Nucleus accumbens (tissue), 56 donors: ENCODE measurements around the gene IL21.
"Not testable (repeated sequence)": the region's sequence is repeated elsewhere in the genome, so short reads cannot be mapped to it uniquely, and the experiment has no call there.

Experiments used
- DNase-seq, 56 donors: peaks; one replicate each; lab custom pipeline; 2025; lab: John Stamatoyannopoulos, UW

The IL21 gene

GRCh38 chr4:122584519-122584918, 36.3 kb downstream of the IL21 start:
- DNase-seq: peak in 15 of 56 donors; percentile 9 to 52 (median 21)

GRCh38 chr4:122583906-122584305, 37.0 kb downstream of the IL21 start:
- DNase-seq: peak in 26 of 56 donors; percentile 4 to 51 (median 22)

- peak in 11 of 56 donors; percentile 5 to 32 (median 16) for DNase-seq
These were observed 42.8 kb downstream of the IL21 start for GRCh38 chr4:122577808-122578781.

GRCh38 chr4:122577189-122577553, 43.7 kb downstream of the IL21 start:
- peak in 1 of 56 donors; percentile 13 for DNase-seq

- peak in 7 of 56 donors; percentile 3 to 24 (median 11) for DNase-seq
These were observed 44.3 kb downstream of the IL21 start for GRCh38 chr4:122576261-122577188.

GRCh38 chr4:122574347-122574746, 46.5 kb downstream of the IL21 start:
- DNase-seq: not testable (repeated sequence)

GRCh38 chr4:122562449-122562848, 58.4 kb downstream of the IL21 start:
- no peak for DNase-seq
